H1 (cell line): ENCODE measurements around the gene HYAL1. TPM values are rescaled to one million over a fixed set of nuclear protein-coding genes. Genes with fewer than 3 reads are reported as not detected.

ENCODE experiments used
- CTCF ChIA-PET: fragments of 300-600 bp; sonication (Branson Sonifier 250); formaldehyde crosslinking; loops from one replicate; lab custom pipeline; 2021; ENCODE audit not compliant: partially characterized antibody; lab: Charles Lee
- POLR2A ChIA-PET: fragments of 300-600 bp; sonication (Branson Sonifier 250); formaldehyde crosslinking; loops from one replicate; lab custom pipeline; 2021; ENCODE audit warnings: inconsistent platforms; ENCODE audit not compliant: partially characterized antibody; lab: Charles Lee
- DNase-seq, 2 experiments: peaks; one replicate each; pipeline versions ENCODE4 v3.0.0 to v3.0.0-alpha.2; 2010 to 2022; ENCODE audit warnings: low spot score in 2 of 2, low read depth in 1 of 2, mixed read lengths in 1 of 2
- FAIRE-seq: peaks from 2 replicates; lab custom pipeline; 2011; peaks lifted over from hg19 to GRCh38; lab: Jason Lieb, UNC
- H2AFZ ChIP-seq: 2 replicates; pipeline ENCODE4 v1.8.1; 2012; ENCODE audit warnings: low read length, inconsistent platforms
- H2AK5ac ChIP-seq: 2 replicates; pipeline ENCODE4 v1.6.1; 2013; ENCODE audit warnings: low read depth, low read length
- H2BK120ac ChIP-seq: replicated peaks from 2 replicates; pipeline ENCODE3; 2013; ENCODE audit warnings: low read depth, low read length, inconsistent platforms
- H2BK12ac ChIP-seq: 2 replicates; pipeline ENCODE4 v1.6.1; 2013; ENCODE audit warnings: low read depth, low read length
- H2BK15ac ChIP-seq: 2 replicates; pipeline ENCODE4 v1.6.1; 2013; ENCODE audit warnings: low read length
- H2BK20ac ChIP-seq: 2 replicates; pipeline ENCODE4 v1.6.1; 2013; ENCODE audit warnings: low read length
- H2BK5ac ChIP-seq: 2 replicates; pipeline ENCODE4 v1.6.1; 2013; ENCODE audit warnings: low read depth, low read length
- H3K14ac ChIP-seq: 2 replicates; pipeline ENCODE4 v1.6.1; 2013; ENCODE audit warnings: inconsistent platforms; ENCODE audit not compliant: insufficient read length
- H3K18ac ChIP-seq: 2 replicates; pipeline ENCODE4 v1.6.1; 2013; ENCODE audit warnings: low read length; ENCODE audit errors: extremely low read depth
- H3K23ac ChIP-seq: 2 replicates; pipeline ENCODE4 v1.6.1; 2013; ENCODE audit warnings: inconsistent platforms; ENCODE audit not compliant: insufficient read length
- H3K23me2 ChIP-seq: 2 replicates; pipeline ENCODE4 v1.6.1; 2013; ENCODE audit warnings: low read depth, low read length
- H3K27ac ChIP-seq: 2 replicates; pipeline ENCODE4 v1.6.1; 2011; ENCODE audit warnings: low read depth, low read length, inconsistent platforms
- H3K27me3 ChIP-seq, 4 experiments: replicated peaks in 1 of 4; 1 replicate in 1 of 4; 2 replicates in 3 of 4; pipeline versions ENCODE4 v1.6.1 to v1.8.1; 2011 to 2013; ENCODE audit warnings: low read length in 3 of 4, mild to moderate bottlenecking in 3 of 4, inconsistent platforms in 2 of 4, mixed read lengths in 2 of 4, moderate library complexity in 1 of 4; ENCODE audit not compliant: control insufficient read depth in 3 of 4, insufficient read depth in 3 of 4; ENCODE audit errors: extremely low read depth in 1 of 4
- H3K36me3 ChIP-seq, 4 experiments: 2 replicates each; pipeline versions ENCODE4 v1.6.1 to v1.8.1; 2011 to 2013; ENCODE audit warnings: mild to moderate bottlenecking in 4 of 4, low read length in 3 of 4, moderate library complexity in 2 of 4, control low read depth in 1 of 4, inconsistent platforms in 1 of 4; ENCODE audit not compliant: insufficient read depth in 4 of 4, control insufficient read depth in 2 of 4
- H3K4ac ChIP-seq: replicated peaks from 2 replicates; pipeline ENCODE3; 2013; ENCODE audit warnings: low read length, low read depth, mixed read lengths, inconsistent platforms; ENCODE audit not compliant: insufficient read length
- H3K4me1 ChIP-seq, 4 experiments: replicated peaks in 1 of 4; 1 replicate in 1 of 4; 2 replicates in 3 of 4; pipeline versions ENCODE4 v1.6.1 to v1.8.1; 2011 to 2013; ENCODE audit warnings: low read length in 3 of 4, inconsistent platforms in 2 of 4, mixed read lengths in 1 of 4; ENCODE audit not compliant: insufficient read depth in 4 of 4, control insufficient read depth in 3 of 4
- H3K4me2 ChIP-seq, 2 experiments: 2 replicates each; pipeline versions ENCODE4 v1.6.1 to v1.8.1; 2011 to 2013; ENCODE audit warnings: low read depth in 2 of 2, low read length in 2 of 2, control low read depth in 1 of 2, inconsistent platforms in 1 of 2, mild to moderate bottlenecking in 1 of 2; ENCODE audit not compliant: insufficient read depth in 1 of 2
- H3K4me3 ChIP-seq, 4 experiments: fragments of 200-600, 300-600 bp in 1 of 4; sonication (generic), shearing (Covaris generic), sonication (Bioruptor Twin) in 1 of 4; 2 replicates each; pipeline versions ENCODE4 v1.5.1 to v1.8.1; 2011 to 2016; ENCODE audit warnings: low read length in 4 of 4, low read depth in 3 of 4, control low read depth in 2 of 4, inconsistent platforms in 2 of 4, mild to moderate bottlenecking in 2 of 4, mixed read lengths in 1 of 4, moderate library complexity in 1 of 4; ENCODE audit not compliant: insufficient read depth in 2 of 4; ENCODE audit errors: extremely low read depth in 1 of 4
- H3K56ac ChIP-seq: replicated peaks from 2 replicates; pipeline ENCODE3; 2013; ENCODE audit warnings: low read depth, mild to moderate bottlenecking, mixed read lengths, low read length, inconsistent platforms; ENCODE audit not compliant: insufficient read length
- H3K79me1 ChIP-seq: 2 replicates; pipeline ENCODE4 v1.6.1; 2013; ENCODE audit warnings: low read depth, low read length, control low read depth
- H3K79me2 ChIP-seq, 2 experiments: 2 replicates each; pipeline versions ENCODE4 v1.6.1 to v1.8.1; 2012 to 2013; ENCODE audit warnings: low read length in 2 of 2, mild to moderate bottlenecking in 2 of 2, inconsistent platforms in 1 of 2; ENCODE audit not compliant: insufficient read depth in 2 of 2, control insufficient read depth in 1 of 2
- H3K9ac ChIP-seq, 4 experiments: replicated peaks in 1 of 4; 1 replicate in 1 of 4; 2 replicates in 3 of 4; pipeline versions ENCODE4 v1.6.1 to v1.8.1; 2011 to 2013; ENCODE audit warnings: low read depth in 3 of 4, low read length in 3 of 4, control low read depth in 2 of 4, mild to moderate bottlenecking in 2 of 4, moderate library complexity in 2 of 4, inconsistent platforms in 1 of 4; ENCODE audit errors: extremely low read depth in 1 of 4
- H3K9me3 ChIP-seq, 2 experiments: 2 replicates each; pipeline versions ENCODE4 v1.6.1 to v1.8.1; 2012 to 2013; ENCODE audit warnings: mild to moderate bottlenecking in 2 of 2, moderate library complexity in 2 of 2, control low read depth in 1 of 2, inconsistent platforms in 1 of 2, low read depth in 1 of 2, low read length in 1 of 2, mixed read lengths in 1 of 2; ENCODE audit not compliant: insufficient read depth in 2 of 2
- H4K20me1 ChIP-seq, 2 experiments: replicated peaks in 1 of 2; 2 replicates each; pipeline versions ENCODE3 to v1.8.1; 2011 to 2013; ENCODE audit warnings: inconsistent platforms in 2 of 2, low read length in 2 of 2, mild to moderate bottlenecking in 1 of 2; ENCODE audit not compliant: insufficient read depth in 2 of 2, control insufficient read depth in 1 of 2
- H4K5ac ChIP-seq: 2 replicates; pipeline ENCODE4 v1.6.1; 2013; ENCODE audit warnings: low read length, low read depth, mixed read lengths, inconsistent platforms; ENCODE audit not compliant: insufficient read length
- H4K8ac ChIP-seq: 2 replicates; pipeline ENCODE4 v1.8.0; 2013; ENCODE audit warnings: mild to moderate bottlenecking, moderate library complexity, low read length, inconsistent platforms; ENCODE audit not compliant: insufficient read depth; ENCODE audit errors: extremely low read depth
- H4K91ac ChIP-seq: replicated peaks from 2 replicates; pipeline ENCODE3; 2013; ENCODE audit warnings: low read length, mixed read lengths, inconsistent platforms; ENCODE audit not compliant: insufficient read length
- CREB1 ChIP-seq: IDR thresholded peaks from 2 replicates; pipeline ENCODE4 v1.6.1; 2012; ENCODE audit warnings: inconsistent platforms
- POLR2AphosphoS5 ChIP-seq: IDR thresholded peaks from 2 replicates; pipeline ENCODE4 v1.6.1; 2011; ENCODE audit warnings: low read depth, low read length
- SIN3A ChIP-seq, 2 experiments: IDR thresholded peaks in 1 of 2; conservative IDR thresholded peaks in 1 of 2; 2 replicates each; pipeline ENCODE4 v1.6.1; 2011 to 2012; ENCODE audit warnings: low read length in 2 of 2, improper control_type of control experiment in 1 of 2, low read depth in 1 of 2, mild to moderate bottlenecking in 1 of 2
- WGBS, 2 experiments: shearing (Covaris generic) in 1 of 2; methylation state at CpG; one replicate each; pipeline versions ENCODE4 v1.1.6 to v1.1.7; 2013 to 2015; ENCODE audit warnings: low lambda C conversion rate in 2 of 2, mixed read lengths in 2 of 2, inconsistent platforms in 1 of 2, low coverage in 1 of 2, missing lambda C conversion rate in 1 of 2; ENCODE audit not compliant: insufficient replicate concordance in 2 of 2, insufficient coverage in 1 of 2, insufficient read length in 1 of 2; ENCODE audit errors: extremely low coverage in 1 of 2, missing lambda C conversion rate in 1 of 2; 5-methylcytosine and 5-hydroxymethylcytosine counted together
- polyA plus RNA-seq, 7 experiments: library from polyadenylated mRNA; depleted of rRNA in 3 of 7; stranded (reverse) in 5 of 7; unstranded in 2 of 7; fragments of >200 nt in 5 of 7; fragments of 200-250 nt in 2 of 7; gene quantifications; 1 replicate in 5 of 7; 2 replicates in 1 of 7; 4 replicates in 1 of 7; pipeline versions ENCODE4 v1.2.1 to v1.2.3, GENCODE V29; 2011 to 2013; ENCODE audit warnings: missing spikeins in 2 of 7, mixed read lengths in 2 of 7
- total RNA-seq: library from RNA; stranded (reverse); fragmentation: NEBNext Ultra II Directional; extraction: Animal tissue kit (Norgen Biotek cat#: 25700); gene quantifications from 2 replicates; pipeline ENCODE4 v1.2.1, GENCODE V29; 2021
- TF ChIP-seq, protein P1 (sequence below): IDR thresholded peaks from 2 replicates; pipeline ENCODE4 v1.6.1; 2011; ENCODE audit warnings: low read depth, mild to moderate bottlenecking, low read length; ENCODE audit not compliant: insufficient read depth

The HYAL1 gene
- total and polyA plus RNA-seq, 2 of the 8 experiments (the other 6 are each of a cell fraction or from before 2014, with no cell fraction given), result 2.0 to 5.4 TPM

DNA sequence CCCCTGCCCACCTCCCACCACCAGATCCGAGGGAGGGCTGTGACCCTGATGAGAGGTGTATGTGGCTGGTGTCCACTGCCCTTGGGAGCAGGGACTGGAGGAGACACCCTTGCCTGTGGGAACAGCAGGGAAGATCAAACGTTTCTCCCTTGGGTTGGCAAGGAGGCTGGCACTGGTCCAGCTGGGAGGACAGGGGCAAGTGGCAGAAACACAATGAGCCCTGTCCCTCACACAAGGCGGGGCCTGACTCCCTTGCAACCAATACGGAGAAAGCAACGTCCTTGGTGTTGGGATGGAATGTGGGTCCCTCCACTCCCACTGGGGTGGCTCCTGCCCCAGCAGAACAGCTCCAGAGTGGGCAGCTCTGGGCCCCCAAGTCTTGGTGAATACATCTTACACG is 13.9 kb upstream of the HYAL1 start:
- POLR2A ChIA-PET, result interaction anchor here (0.7 to 12.6 kb wide), 3 partner anchors 12 to 25 kb away, joined by 3 to 149 read pairs (median 36); partner anchors contain the start of genes HYAL1, HYAL3, IFRD2 and NAA80
- peaks cover 16 to 34% (median 28%) of the 10 kb centered on the region in 4 experiments for H3K36me3 ChIP-seq
- no peak overlapping the region for H3K14ac ChIP-seq
- H2BK120ac ChIP-seq, result no peak overlapping the region
- no peak overlapping the region for H2AK5ac ChIP-seq
- H2AFZ ChIP-seq, result no peak overlapping the region
- H2BK5ac ChIP-seq, result no peak overlapping the region
- H3K4ac ChIP-seq, result no peak overlapping the region
- H3K4me3 ChIP-seq, result no peak overlapping the region
- H4K8ac ChIP-seq, result peak overlapping the region; percentile 54; the same call in 1 of the 2 replicates
- peak overlapping the region in 1 of 4 experiments; percentile 10; a peak in 1 of 7 replicates for H3K9ac ChIP-seq
- peaks cover 10% of the 10 kb centered on the region for H3K23me2 ChIP-seq
- TF ChIP-seq, protein P1, sequence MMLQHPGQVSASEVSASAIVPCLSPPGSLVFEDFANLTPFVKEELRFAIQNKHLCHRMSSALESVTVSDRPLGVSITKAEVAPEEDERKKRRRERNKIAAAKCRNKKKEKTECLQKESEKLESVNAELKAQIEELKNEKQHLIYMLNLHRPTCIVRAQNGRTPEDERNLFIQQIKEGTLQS, result no peak
- no peak for TF ChIP-seq POLR2AphosphoS5
- no peak for TF ChIP-seq CREB1
- no peak for TF ChIP-seq SIN3A (conservative IDR thresholded peaks at IDR 0.05 in 1 of 2, IDR thresholded peaks at IDR 0.05 in 1 of 2; ENCODE audit: low read depth in 1 of 2, low read length in 2 of 2)
- TF ChIP-seq, all 59 proteins: peak for 0
- Histone ChIP-seq H4K5ac (no peak overlapping the region), H3K4me2 (no peak overlapping the region; a peak in 1 of 4 replicates), H3K9me3 (peaks cover 0 to 1% of the 10 kb centered on the region in 2 experiments; a peak in 1 of 4 replicates), H3K27ac (no peak overlapping the region; the same call in 1 of the 2 replicates), H4K20me1 (peaks cover 19 to 35% of the 10 kb centered on the region in 2 experiments), H3K4me1 (peaks cover 0 to 15% (median 10%) of the 10 kb centered on the region in 4 experiments; a peak in 6 of 7 replicates), H3K56ac (no peak overlapping the region), H4K91ac (no peak overlapping the region), H2BK20ac (no peak overlapping the region), H2BK12ac (no peak overlapping the region), H3K79me2 (peaks cover 0 to 25% of the 10 kb centered on the region in 2 experiments; a peak in 3 of 4 replicates), H3K23ac (no peak overlapping the region), H3K79me1 (peaks cover 20% of the 10 kb centered on the region), H3K27me3 (no peaks in the 10 kb centered on the region), H2BK15ac (no peak overlapping the region), H3K18ac (no peak overlapping the region)
- no peak for FAIRE-seq
- no peak for DNase-seq
- CTCF ChIA-PET, result interaction anchor here (0.6 to 3.6 kb wide), 5 partner anchors 10 to 139 kb away, joined by 4 to 17 read pairs (median 5); partner anchors contain the start of genes HYAL1 and TUSC2
- 83% methylated on average over 6 of the region's 6 CpGs; no CpG with 5 or more reads in 1 of the 2 experiments for WGBS, 2 experiments
